Hepatic stellate cell (primary cell): ENCODE measurements around the gene SCGB3A2.

Experiments used
- DNase-seq: peaks from one replicate; pipeline ENCODE4 v3.0.0; 2011; ENCODE audit warnings: low spot score

SCGB3A2 gene

GRCh38 chr5:147906326-147907095 is 28.0 kb downstream of the SCGB3A2 start, which contains the start of gene C5orf46:
C5orf46 (minus strand) TSS chr5:147906538; CDS start chr5:147906501, 37 bp downstream.
- peak; percentile 30 for DNase-seq

GRCh38 chr5:147911427-147911826 is 32.9 kb downstream of the SCGB3A2 start:
- no peak for DNase-seq

- no peak for DNase-seq
These were observed 33.5 kb downstream of the SCGB3A2 start for GRCh38 chr5:147912011-147912410.

GRCh38 chr5:147913786-147914185 is 35.3 kb downstream of the SCGB3A2 start:
- DNase-seq = no peak

GRCh38 chr5:147918101-147918685 is 39.7 kb downstream of the SCGB3A2 start:
- no peak for DNase-seq

GRCh38 chr5:147918899-147919298 is 40.4 kb downstream of the SCGB3A2 start:
- DNase-seq = no peak

GRCh38 chr5:147920420-147921030 is 42.0 kb downstream of the SCGB3A2 start:
- DNase-seq = no peak

- DNase-seq = no peak
These were observed 42.6 kb downstream of the SCGB3A2 start for GRCh38 chr5:147921136-147921535.

GRCh38 chr5:147925020-147925419 is 46.5 kb downstream of the SCGB3A2 start:
- DNase-seq = no peak

GRCh38 chr5:147927901-147928300 is 49.4 kb downstream of the SCGB3A2 start:
- DNase-seq = no peak

- no peak for DNase-seq
These were observed 52.3 kb downstream of the SCGB3A2 start for GRCh38 chr5:147930769-147931168.
